ENCODE results near the gene SP110. TPM values are rescaled to one million over a fixed set of nuclear protein-coding genes. Genes with fewer than 3 reads are reported as not detected.

The SP110 gene
- total and polyA plus RNA-seq, 2 of the 4 experiments (the other 2 are of a cell fraction) = 9.3 to 10.2 TPM

DNA sequence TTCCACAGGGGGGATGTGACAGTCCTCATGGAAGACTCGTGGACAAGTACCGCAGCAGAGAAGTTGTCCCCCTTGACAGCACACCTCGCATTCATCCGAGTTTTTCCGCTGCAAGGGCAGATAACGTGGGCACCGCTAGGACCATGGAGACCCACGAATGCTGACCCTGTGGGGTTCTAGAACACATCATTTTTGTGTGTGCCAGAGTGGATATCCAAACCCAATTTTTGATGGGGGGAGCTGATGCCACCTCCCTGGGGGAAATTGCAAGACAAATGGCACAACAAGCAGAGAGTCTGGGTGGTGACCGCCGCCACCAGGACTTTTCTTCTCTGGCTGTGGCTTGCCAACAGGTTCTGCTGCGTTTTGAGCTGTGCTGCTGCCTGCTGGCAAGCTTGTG is 46.9 kb downstream of the SP110 start:
- H3K9me1 ChIP-seq (ENCODE audit: insufficient read depth, low read length) = peaks cover 7% of the 10 kb centered on the region; the same call in 1 of the 2 replicates
- dilution Hi-C loops (cut with HindIII; ENCODE audit: low sequenced_read_pairs, unreplicated experiment) (no loop called here), intact Hi-C loops (cut with micrococcal nuclease) (no loop called here), in situ Hi-C loops (cut with MboI; ENCODE audit: low sequenced_read_pairs) (loop anchor here (25.0 kb wide), 1 partner anchor 361 kb away; no protein-coding TSS in a partner anchor)
- no peaks in the 10 kb centered on the region for H3K9me3 ChIP-seq (ENCODE audit: control insufficient read depth, insufficient read depth, low read length)
- no peak overlapping the region for H3K9ac ChIP-seq (ENCODE audit: low read depth, low read length)
- H4K91ac ChIP-seq (ENCODE audit: insufficient read depth, low read depth, low read length) = no peak overlapping the region
- no peak overlapping the region for H3K23ac ChIP-seq (ENCODE audit: low read depth, low read length)
- H4K20me1 ChIP-seq (ENCODE audit: insufficient read depth, low read length) = no peaks in the 10 kb centered on the region
- H3K4me1 ChIP-seq (ENCODE audit: control insufficient read depth, insufficient read depth, low read length) = no peaks in the 10 kb centered on the region
- no peaks in the 10 kb centered on the region for H3K27me3 ChIP-seq (ENCODE audit: control insufficient read depth, insufficient read depth, low read length)
- H2BK15ac ChIP-seq (ENCODE audit: low read depth, low read length) = no peak overlapping the region
- no TSS peak for BruUV-seq (replicated peaks)
- POLR2A ChIA-PET (ENCODE audit: unreplicated experiment) = no interaction called here
- no peak overlapping the region for H2BK120ac ChIP-seq (ENCODE audit: low read depth, low read length)
- H3K36me3 ChIP-seq (ENCODE audit: control insufficient read depth, insufficient read depth, low read length) = no peaks in the 10 kb centered on the region; the same call in 1 of the 2 replicates
- no peak overlapping the region for H4K8ac ChIP-seq (ENCODE audit: low read depth in 2 of 2, low read length in 2 of 2)
- H3K79me1 ChIP-seq (ENCODE audit: low read depth in 1 of 2, low read length in 2 of 2) = no peaks in the 10 kb centered on the region
- H3K14ac ChIP-seq (replicated peaks; ENCODE audit: low read depth, low read length) = no peak overlapping the region
- no peak overlapping the region for H3K56ac ChIP-seq (ENCODE audit: extremely low read depth, insufficient read depth, low read length)
- no peak overlapping the region for H3K4ac ChIP-seq (ENCODE audit: low read depth, low read length)
- H3K4me3 ChIP-seq (ENCODE audit: insufficient read depth, low read depth, low read length) = no peak overlapping the region
- TF ChIP-seq FOS (IDR thresholded peaks at IDR 0.05; ENCODE audit: low read depth, low read length) (no peak), RAD21 (IDR thresholded peaks at IDR 0.05; ENCODE audit: low read length) (no peak), CEBPB (IDR thresholded peaks at IDR 0.05; ENCODE audit: low read depth, low read length) (no peak), NFE2L2 (IDR thresholded peaks at IDR 0.05; ENCODE audit: low read depth, low read length) (no peak), MXI1 (IDR thresholded peaks at IDR 0.05; ENCODE audit: borderline replicate concordance, low read depth, low read length) (no peak), RCOR1 (IDR thresholded peaks at IDR 0.05; ENCODE audit: insufficient replicate concordance, low read length) (no peak), SMC3 (IDR thresholded peaks at IDR 0.05; ENCODE audit: low read depth, low read length) (no peak), CHD1 (IDR thresholded peaks at IDR 0.05; ENCODE audit: low read depth, low read length) (no peak), MAFK (IDR thresholded peaks at IDR 0.05; ENCODE audit: low read depth, low read length) (no peak), BHLHE40 (IDR thresholded peaks at IDR 0.05; ENCODE audit: low read depth, low read length) (no peak), RFX5 (IDR thresholded peaks at IDR 0.05; ENCODE audit: low read depth, low read length) (no peak), POLR2A (IDR thresholded peaks at IDR 0.05; ENCODE audit: low read depth, low read length) (no peak), MAZ (IDR thresholded peaks at IDR 0.05; ENCODE audit: borderline replicate concordance, low read depth, low read length) (no peak)
- TF ChIP-seq, protein P1, sequence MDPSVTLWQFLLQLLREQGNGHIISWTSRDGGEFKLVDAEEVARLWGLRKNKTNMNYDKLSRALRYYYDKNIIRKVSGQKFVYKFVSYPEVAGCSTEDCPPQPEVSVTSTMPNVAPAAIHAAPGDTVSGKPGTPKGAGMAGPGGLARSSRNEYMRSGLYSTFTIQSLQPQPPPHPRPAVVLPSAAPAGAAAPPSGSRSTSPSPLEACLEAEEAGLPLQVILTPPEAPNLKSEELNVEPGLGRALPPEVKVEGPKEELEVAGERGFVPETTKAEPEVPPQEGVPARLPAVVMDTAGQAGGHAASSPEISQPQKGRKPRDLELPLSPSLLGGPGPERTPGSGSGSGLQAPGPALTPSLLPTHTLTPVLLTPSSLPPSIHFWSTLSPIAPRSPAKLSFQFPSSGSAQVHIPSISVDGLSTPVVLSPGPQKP (IDR thresholded peaks at IDR 0.05; ENCODE audit: borderline replicate concordance, low read depth, low read length) = no peak
- TF ChIP-seq, protein P2, sequence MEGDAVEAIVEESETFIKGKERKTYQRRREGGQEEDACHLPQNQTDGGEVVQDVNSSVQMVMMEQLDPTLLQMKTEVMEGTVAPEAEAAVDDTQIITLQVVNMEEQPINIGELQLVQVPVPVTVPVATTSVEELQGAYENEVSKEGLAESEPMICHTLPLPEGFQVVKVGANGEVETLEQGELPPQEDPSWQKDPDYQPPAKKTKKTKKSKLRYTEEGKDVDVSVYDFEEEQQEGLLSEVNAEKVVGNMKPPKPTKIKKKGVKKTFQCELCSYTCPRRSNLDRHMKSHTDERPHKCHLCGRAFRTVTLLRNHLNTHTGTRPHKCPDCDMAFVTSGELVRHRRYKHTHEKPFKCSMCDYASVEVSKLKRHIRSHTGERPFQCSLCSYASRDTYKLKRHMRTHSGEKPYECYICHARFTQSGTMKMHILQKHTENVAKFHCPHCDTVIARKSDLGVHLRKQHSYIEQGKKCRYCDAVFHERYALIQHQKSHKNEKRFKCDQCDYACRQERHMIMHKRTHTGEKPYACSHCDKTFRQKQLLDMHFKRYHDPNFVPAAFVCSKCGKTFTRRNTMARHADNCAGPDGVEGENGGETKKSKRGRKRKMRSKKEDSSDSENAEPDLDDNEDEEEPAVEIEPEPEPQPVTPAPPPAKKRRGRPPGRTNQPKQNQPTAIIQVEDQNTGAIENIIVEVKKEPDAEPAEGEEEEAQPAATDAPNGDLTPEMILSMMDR (conservative IDR thresholded peaks at IDR 0.05; ENCODE audit: low read depth, low read length) = no peak
- TF ChIP-seq, protein P3, sequence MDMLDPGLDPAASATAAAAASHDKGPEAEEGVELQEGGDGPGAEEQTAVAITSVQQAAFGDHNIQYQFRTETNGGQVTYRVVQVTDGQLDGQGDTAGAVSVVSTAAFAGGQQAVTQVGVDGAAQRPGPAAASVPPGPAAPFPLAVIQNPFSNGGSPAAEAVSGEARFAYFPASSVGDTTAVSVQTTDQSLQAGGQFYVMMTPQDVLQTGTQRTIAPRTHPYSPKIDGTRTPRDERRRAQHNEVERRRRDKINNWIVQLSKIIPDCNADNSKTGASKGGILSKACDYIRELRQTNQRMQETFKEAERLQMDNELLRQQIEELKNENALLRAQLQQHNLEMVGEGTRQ (IDR thresholded peaks at IDR 0.05; ENCODE audit: low read depth, low read length) = no peak
- H2AFZ ChIP-seq (replicated peaks; ENCODE audit: low read length, poor library complexity) = no peak overlapping the region
- H2BK20ac ChIP-seq (ENCODE audit: low read depth, low read length) = no peak overlapping the region
- H4K5ac ChIP-seq (ENCODE audit: low read depth, low read length) = no peak overlapping the region
- no peak overlapping the region for H3K18ac ChIP-seq (ENCODE audit: low read depth, low read length)
- no peak overlapping the region for H3K4me2 ChIP-seq (ENCODE audit: low read depth, low read length)
- CTCF ChIA-PET = interaction anchor here (1.0 kb wide), 1 partner anchor 13 kb away, joined by 4 read pairs; no protein-coding TSS in a partner anchor
- no peak overlapping the region for H2AK9ac ChIP-seq (replicated peaks; ENCODE audit: low read depth, low read length, poor library complexity)
- H3K27ac ChIP-seq (ENCODE audit: insufficient read depth, low read length) = no peak overlapping the region
- 100% methylated on average over 2 of the region's 11 CpGs; no CpG with 5 or more reads in 1 of the 2 experiments for WGBS, 2 experiments (ENCODE audit: extremely low coverage in 2 of 2, insufficient read length in 1 of 2)
- H2BK5ac ChIP-seq (ENCODE audit: low read depth, low read length, poor library complexity, severe bottlenecking) = no peak overlapping the region
- DNase-seq (no peak), ATAC-seq (ENCODE audit: low read depth) (no peak)
- H2AK5ac ChIP-seq (ENCODE audit: low read depth, low read length) = no peak overlapping the region
